ENCODE results near the gene GSG1.

Gene GSG1

DNA sequence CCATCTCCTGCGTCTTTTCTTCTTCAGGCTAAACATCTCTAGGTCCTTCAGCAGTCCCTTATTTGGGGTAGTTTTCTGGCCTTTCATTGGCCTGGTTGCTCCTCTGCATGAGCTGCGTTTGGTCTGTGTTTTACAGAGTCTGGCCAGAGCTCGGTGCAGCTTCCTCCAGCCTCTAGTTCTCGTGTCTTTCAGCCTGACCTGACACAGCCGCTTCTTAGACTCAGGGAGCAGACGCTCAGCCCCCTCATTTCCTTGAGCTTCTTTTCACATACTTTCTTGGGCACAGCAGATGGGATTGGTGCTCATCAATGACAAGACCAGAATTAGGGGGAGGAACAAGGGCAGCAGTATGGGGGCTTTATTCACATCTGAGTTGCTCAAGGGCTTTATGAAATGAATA is 13.6 kb upstream of the GSG1 start:
- DNase-seq: no peak

DNA sequence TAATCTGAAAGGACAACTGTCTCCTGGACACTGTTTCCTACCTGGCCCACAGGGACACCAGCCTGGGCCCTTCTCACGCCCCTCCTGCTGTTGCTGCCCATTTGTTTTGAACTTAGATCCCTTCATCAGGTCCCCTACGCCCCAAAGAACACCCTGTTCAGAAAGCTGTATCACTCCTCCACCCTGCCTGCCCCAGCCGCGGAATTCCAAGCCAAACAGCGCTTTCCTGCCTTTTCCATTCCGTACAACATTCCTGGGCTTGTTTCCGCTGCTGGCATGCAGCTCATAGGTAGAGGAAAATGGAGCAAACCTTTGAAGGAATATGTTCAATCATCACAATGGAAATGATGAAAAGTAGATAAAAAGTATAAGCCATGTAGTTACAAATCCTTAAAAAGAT is 12.8 kb upstream of the GSG1 start:
- no peak for DNase-seq

DNA sequence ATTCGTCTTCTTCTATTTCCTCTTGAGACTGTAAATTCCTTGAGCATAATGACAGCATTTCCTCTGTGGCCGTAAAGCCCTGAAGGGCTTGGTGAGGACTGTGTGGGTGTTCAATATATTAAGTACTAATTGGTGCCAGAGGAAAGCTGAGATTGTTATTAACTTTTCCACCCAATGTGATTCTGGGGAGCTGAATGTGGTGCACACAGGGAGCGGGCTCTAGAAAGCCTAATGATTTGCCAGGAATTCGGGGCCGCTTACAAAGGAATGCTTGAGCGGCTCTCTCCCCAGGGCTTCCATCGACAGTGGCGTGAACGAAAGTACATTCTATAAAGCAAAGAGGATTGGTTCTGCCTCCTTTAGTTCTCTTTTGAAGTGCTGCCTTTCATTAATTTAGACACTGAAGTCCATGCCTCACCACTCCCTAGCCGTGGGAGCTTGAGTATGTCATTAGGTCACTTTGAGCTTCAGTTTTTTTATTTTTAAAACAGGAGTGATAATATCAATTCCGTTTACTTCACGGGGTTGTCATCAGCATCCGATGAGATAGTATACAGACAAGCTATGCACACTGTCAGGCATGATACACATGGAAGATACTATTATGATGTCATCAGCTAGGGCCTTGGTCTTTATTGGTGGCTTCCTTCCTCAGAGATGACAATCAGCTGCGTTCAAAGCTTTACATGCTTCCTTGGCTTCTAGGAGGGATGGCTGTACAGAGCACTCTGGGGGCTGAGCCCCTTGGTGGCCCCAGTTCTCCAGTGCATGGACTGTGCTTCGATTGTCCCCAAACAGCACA is 11.0 kb upstream of the GSG1 start:
- no peak for DNase-seq

DNA sequence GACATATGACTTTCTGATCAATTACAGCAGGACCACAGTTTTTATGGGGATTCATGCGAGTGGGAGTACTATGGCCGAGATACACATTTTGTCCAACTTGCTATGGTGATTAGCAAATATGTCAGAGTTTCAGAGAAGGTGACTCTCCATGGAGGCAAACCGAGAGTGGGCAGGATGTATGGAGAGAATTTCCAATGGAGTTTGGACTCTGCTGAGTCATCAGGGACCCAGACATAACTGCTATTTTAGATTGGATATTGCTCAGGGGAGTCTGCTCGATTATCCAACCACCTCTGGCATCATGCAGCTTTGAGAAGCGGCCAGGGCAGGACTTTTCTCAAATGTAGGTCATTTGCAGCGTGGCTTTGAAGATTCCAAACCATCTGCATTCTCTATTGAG is 9.5 kb upstream of the GSG1 start:
- no peak for DNase-seq

DNA sequence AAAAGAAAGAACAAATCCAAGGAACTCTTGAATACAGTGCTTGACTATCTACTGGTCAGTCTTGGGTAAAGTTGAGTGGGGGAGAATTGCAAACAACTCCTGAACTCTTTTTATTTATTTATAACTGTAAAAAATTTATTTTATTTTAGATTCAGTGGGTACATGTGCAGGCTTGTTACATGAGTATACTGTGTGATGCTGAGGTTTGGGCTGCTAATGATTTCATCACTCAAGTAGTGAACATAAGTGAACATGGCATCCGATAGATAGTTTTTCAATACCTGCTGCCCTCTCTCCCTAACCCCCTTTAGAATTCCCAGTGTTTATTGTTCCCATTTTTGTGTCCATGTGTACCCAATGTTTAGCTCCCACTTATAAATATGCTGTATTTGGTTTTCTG is 3.2 kb upstream of the GSG1 start:
- no peak for DNase-seq

DNA sequence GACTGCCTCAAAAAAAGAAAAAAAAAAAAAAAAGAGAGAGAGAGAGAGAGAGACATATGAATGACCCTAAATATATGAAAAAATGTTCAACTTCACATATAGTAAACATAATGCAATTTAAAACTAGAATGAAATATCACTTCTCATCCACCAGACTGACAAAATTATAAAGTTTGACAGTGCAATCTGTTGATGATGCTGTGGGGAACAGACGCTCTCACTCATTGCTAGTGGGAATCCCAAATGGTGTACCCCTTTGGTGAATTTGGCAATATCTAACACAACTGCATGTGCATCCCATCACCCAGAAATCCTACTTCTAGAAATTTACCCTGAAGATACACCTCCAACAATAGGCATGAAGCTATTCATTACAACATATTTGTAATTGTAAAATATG is 2.3 kb upstream of the GSG1 start:
- DNase-seq: no peak

DNA sequence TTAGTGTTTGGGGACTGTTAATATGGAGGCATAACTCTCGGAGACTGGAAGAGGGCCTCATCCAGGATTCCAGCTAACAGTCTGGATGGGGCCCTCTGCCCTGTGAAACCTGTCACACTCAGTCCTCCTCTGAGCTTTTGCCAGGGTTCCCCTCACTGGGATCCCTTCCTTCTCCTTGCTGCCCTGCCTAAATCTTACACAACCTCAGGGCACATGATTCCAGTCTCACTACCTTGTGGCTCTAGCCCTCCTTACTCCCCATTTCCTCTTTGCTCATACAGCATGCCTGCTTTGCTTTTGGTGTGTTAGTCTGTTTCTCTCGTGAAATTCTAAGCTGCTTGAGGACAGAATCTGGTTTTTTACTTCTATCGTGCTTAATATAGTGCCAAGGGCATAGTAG is 942 bp upstream of the GSG1 start:
- no peak for DNase-seq

DNA sequence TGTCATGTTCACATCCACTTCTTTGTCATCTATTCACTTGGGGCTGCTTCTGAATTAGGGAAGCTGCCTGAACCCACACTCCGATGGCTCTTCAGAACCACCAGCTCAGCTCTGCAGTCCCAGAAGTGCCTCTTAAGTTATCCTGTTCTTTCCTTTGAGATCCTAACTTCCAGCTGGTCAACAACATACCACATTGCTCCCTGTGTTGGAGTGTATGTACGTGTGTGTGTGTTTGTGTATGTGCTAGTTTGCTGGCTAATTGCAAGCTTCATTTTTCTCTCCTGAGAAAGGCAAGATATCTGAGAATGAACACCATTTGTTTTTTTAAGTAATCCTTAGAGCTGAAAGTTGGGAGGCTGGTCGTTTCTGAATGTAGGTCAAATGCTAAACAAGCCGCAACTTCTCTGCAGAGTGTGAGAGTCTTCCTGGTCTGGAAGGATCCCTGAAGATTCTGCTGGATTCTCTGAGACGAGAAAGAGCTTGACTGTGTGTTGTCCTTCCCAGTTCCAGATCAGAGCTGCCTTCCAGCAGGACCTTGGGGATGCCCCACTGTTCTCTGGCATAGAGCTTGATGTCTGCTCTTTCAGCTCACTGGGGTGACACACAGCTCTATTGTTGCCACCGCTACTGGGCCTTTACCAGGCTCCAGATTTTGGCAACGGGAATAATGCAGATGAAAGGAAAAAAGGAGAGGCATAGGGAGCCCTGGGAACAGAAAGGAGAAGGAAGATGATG is 839 bp downstream of the GSG1 start:
- DNase-seq: no peak

DNA sequence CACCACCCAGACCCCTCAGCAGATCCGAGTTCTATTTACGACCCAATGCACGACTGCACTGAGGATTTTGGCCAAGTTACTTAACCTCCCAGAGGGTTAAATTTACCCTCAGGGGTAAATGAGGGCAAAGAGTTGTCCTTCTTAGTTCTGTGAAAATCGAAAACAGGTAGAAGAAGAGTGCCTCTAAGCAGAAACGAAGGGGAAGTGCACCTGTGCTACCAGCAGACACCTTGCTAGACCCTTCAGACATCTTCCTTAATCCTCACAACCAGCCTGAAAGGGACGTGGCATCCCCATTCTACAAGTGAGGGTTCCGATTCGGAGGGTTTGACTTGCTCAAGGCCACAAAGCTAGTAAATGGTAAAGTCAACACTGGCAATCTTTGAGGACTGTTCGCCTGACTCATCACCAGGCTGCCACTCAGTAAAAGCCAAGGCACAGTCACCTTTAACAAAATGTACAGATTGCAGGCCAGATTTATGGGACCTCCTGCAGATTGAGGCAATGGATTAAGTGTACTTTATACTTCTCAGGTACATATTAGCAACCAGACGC is 1.6 kb downstream of the GSG1 start:
- no peak for DNase-seq

DNA sequence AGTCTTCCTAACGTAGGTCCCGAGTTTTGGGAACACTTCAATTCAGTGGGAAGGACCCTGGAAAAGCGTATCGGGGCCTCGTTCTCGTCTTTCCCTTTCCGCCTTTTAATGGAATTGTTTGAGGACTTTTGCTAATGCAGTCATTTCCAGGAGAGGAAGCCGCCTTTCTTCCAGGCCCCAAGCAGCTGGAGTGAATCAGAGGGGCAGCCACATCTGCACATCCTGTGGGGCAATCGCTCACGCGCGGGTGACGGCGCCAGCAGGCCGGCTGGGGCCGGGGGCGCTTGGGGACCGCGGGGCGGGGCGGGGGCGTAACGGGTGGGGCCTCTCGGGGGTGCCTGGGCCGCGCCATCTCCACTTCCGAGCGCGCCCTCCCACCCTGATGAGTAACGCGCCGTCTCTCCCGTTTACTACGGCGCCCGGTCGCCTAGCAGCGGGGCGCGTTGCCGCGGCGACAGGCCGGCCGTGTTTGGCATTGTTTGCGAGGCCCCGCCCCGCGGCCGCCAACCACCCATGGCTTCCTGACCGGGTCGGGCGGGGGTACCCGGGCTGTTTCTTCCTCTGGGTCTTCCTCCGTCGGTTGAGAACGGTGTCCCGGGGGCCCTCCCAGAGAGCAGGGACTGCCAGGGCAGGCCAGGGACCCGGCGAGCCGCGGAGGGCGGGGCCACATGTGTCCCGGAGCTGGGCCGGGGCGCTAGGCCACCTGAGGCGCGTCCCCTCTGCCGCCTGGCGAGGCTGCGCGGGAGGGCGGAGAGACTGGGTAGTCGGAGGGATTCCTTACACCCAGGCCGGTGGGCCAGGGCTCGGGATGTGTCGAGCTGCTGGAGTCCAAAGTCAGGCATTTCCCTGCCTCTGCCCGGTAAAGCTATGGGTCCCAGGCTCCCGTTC is 2.3 kb downstream of the GSG1 start:
- DNase-seq: peak; percentile 86

DNA sequence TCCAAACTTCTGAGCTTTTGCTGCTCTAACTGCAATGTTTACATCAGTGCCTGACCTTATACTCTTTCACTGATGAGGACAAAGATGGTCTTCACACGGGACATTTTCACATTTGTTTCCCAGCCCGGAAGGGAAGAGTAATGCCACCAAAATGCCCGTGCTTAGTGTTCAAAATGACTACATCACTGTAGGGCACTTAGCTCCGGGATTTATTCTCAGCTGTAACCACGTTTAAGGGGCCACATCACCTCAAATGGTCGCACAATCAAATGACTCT is 2.9 kb downstream of the GSG1 start:
- no peak for DNase-seq

DNA sequence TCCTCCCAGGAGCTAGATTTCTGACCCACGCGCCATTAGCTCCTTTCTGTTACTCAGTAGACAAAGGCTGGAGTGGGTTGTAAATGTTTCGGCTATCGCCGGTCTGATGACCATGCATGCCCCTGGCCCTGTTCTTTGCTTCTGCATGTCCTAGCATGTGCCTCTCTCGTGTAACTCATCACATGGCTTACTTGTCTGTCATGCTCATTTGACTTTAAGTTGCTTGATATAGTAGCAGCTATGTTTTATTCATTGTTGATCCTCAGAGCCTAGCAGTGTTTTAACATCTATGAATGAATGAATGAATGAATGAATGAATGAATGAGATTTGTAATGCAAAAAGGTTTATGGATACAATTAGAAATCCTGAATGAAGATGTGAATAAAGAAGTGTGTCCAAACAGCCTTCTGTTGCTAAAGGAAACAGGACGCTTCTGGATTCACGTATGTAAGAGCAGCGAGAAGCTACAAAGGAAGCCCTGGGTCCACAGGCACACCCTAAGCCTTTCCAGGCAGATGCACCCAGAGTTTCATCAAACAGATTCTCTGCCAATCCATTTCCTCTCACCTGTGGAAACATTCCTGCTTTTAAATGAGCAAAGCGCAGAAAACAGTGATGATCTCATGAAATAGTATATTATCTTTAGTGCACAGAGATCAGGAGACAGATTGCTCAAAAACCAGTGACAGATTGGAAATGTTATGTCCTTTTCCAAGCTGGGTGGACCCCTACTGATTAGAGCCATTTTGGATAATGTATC is 3.4 kb downstream of the GSG1 start:
- no peak for DNase-seq

DNA sequence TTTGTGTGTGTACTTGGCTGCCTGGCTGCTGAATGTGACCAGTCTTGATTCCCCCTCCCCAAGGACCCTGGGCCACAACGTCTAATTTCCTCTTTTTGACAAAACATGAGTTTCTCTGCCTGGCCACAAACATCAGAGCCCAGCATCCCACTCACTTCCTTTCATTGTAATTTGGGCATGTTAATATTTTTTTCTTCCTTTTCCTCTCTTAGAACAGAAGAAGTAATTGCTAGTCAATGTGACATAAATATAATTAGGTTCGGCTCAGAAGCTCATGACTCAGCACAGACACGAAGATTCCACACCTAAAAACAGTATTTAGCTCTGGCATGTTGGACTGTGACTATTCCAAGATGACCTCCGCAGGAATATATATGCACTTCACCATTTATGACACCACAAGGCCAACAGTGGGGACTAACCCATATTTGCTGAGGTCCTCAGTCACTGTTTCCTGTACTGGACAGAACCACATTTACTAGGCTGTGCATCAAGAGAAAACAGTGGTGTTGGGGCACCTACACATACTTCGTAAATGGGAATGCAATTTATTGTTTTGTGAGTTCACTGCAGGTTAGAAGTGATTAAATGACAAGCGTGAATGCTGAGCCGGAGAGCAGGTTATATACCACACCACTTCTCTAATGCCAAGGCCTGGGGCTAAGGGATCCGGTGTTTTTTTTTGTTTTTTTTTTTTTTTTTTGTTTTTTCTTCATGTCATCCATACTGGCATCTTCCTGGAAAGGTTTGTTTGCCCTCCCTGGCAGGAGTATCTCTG is 4.2 kb downstream of the GSG1 start:
- DNase-seq: no peak

DNA sequence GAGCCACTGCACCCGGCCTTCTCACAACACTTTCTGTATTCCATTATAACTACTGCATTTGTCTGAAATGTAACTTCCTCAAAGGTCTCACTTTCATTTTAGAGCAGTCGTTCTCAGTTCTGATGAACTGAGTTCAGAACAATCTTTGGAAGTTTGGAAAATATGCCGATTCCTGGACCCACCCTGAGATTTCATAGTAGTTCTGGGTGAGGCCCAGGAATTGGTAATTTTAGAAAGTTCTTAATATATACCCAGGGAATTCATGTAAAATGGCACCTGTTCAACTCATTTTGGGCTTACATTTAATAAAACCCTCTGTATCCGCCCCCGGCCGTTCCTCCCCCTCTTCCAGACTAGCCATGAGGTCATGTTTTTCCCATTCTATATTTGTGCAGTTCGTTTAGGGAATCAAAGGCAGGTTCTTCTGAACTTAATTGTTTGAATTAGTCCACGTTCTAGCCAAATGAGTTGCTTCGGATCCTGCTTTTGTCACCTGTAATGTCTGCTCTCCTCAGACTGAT is 5.9 kb downstream of the GSG1 start:
- DNase-seq: no peak

DNA sequence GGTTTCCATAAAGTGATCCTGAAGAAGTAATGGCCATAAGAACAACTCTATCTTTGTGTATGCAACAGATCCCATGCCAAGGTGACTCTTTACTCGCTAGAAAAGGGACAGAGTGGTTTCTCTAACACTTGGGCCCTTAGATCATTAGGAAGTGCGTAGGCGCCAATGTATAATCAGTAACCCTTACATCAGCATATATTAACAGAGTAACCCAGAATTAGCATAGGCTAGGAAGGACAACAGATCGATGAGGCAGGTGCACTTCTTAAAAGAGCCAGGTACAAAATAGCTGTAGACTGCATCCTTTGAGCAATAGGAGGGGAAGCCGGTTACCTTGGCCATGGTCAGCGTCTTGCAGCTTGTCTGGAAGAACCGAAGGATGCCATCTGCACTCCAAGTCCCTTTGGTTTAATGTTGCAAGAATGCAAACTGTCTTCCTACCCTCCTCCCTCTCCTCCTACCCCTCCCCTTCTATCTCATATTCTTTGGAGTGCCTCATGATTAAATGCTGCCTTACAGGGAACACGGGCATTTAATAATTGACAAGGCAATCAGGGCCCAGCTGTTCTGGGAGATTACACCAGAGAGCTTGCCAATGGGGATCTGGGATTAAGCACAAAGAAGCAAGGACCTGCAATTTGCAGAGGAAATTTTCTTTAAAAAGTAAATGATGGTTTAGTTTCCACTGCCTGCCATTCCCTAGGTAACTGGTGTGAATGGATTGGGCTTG is 8.0 kb downstream of the GSG1 start:
- no peak for DNase-seq

DNA sequence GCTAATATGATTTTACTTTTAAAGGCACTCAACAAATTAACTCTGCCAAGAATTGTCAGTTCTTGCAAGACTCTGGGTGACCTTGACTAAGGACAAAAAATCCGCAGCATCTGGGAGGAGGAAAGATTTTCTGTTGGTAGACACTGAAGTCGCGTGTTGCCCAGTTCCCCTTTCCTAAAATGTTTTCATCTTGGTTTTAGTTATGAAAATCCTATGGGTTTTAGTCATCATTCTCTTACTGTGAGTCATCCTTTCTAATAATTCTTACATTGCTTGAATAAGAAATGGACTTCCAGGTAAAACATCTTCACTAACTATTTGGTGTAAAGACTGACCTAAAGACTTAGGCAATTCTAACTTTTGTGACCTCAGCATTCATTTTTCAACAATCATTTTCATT is 9.1 kb downstream of the GSG1 start:
- DNase-seq: no peak

DNA sequence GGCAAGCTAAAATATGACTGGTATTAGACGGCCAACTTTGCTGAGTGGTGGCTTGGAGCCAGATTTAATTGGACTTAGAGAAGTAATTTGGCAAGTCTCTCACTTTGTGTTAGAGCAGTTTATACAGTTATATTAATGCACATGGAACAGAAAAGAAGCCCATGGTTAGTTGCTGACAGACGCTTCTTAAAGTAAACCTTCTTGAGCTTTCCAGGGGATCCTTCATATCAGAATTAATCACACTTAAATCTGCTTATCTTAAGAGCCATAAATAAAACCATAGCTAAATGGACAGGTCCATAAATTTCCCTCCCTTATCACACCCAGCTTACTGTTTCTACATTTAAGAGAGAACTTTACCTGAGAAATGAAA is 9.6 kb downstream of the GSG1 start:
- no peak for DNase-seq

DNA sequence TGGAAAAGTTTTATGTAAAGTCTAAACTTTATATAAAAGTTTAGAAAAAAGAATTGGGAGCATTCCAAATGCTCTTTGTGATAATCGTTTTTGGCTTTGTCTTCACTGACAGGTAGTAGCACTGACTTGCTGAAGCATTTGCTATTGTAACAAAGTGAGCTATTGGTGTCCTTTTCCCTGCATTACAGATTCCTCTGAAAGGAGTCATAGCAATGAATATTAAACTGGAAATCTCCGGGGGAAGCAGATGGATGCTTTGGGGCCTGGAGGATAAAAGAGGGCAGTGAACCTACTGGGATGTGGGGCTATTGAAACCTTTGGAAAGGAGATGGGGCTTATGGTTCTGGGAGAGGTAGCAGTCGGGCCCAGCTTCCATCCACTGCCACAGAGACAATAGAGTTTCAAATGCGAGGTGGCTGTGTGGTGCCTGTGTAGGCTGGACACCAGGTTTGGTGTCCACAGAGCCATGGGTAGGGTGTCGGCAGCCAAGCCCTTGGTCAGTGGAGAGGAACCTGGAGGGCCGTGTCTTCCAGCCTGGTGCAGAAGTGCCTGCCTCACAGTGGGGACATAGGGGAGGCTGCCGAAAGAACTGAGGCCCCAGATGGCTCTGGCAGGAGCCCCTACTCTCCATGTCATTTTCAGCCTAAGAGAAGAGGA is 10.1 kb downstream of the GSG1 start:
- DNase-seq: no peak

DNA sequence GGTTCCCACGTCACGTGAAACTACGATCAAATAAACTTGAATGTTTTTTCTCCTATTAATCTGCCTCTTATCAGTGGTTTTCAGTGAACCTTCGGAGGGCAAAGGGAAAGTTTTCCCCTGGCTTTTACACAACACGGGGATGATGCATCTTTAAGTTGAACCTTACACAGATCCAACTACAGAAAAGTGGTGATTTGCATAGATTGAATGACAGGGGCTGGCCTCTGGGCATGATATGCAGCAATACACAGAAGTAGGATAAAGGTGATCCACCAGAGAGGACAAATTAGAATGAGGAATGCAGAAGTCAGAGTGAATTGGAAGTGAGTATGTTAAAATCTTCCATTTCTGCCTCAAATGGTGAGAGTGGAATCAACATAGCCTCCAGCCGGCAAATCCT is 11.6 kb downstream of the GSG1 start:
- no peak for DNase-seq

DNA sequence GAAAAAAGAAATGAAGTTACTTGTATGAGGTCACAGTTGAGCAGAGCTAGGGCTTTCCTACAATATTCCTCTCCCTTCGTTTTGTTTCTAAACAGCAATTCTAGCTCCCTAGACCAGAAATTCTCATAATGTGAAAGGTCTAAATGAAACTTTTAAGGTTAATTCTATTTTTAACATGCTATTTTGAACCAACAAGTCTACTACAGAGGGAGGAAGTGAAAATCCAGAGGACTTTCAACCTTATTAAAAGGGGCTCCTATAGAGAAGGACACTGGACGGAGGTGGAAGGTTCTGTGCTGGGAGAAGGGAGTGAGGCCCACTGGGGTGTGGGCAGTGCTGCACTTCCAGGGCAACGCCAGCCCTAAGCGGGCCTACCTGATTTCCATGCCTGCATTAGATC is 13.4 kb downstream of the GSG1 start:
- no peak for DNase-seq

DNA sequence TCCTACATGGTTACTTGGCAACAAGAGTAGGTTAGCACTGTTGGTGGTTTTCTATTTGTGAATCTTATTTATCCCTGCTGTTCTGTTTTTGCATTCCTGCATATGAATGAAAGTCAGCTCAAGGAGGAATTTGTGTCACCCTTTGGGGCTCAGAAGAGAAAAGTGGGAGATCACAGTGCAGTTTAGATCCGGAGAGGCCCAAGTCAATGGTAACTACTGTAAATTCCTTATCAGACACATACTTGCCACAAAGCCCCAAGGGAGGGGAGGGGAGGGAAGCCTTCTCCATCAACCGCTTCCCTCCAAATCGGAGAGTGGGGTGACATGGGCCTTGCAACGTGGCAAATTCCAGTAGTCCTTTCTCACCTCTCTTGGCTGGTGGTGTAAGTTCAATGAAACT is 15.0 kb downstream of the GSG1 start:
- no peak for DNase-seq

Data from activated CD4-positive, CD25-positive, alpha-beta regulatory T cell treated with anti-CD3 and anti-CD28 coated beads, Interleukin-2, amount 50 U/mL, for 72 hours (primary cell).